Skin epidermis (tissue), 12 donors: ENCODE measurements around the gene PSD2.
A peak's percentile ranks its signal among the peaks of the same experiment; 100 is the strongest.
"Not testable (repeated sequence)": the region's sequence is repeated elsewhere in the genome, so short reads cannot be mapped to it uniquely, and the experiment has no call there.

ENCODE experiments used
- H3K27ac ChIP-seq, 21 experiments: fragments of 200-600 bp; sonication (generic) in 11 of 21; one replicate each; pipeline ENCODE4 v1.5.0; 2020; ENCODE audit warnings: mild to moderate bottlenecking in 3 of 21, inconsistent platforms in 2 of 21, moderate library complexity in 2 of 21
- H3K4me3 ChIP-seq, 7 experiments: fragments of 200-600 bp; sonication (generic) in 2 of 7; one replicate each; pipeline ENCODE4 v1.5.0; 2020; ENCODE audit warnings: inconsistent platforms in 2 of 7, mild to moderate bottlenecking in 2 of 7, moderate library complexity in 1 of 7

The PSD2 gene

DNA sequence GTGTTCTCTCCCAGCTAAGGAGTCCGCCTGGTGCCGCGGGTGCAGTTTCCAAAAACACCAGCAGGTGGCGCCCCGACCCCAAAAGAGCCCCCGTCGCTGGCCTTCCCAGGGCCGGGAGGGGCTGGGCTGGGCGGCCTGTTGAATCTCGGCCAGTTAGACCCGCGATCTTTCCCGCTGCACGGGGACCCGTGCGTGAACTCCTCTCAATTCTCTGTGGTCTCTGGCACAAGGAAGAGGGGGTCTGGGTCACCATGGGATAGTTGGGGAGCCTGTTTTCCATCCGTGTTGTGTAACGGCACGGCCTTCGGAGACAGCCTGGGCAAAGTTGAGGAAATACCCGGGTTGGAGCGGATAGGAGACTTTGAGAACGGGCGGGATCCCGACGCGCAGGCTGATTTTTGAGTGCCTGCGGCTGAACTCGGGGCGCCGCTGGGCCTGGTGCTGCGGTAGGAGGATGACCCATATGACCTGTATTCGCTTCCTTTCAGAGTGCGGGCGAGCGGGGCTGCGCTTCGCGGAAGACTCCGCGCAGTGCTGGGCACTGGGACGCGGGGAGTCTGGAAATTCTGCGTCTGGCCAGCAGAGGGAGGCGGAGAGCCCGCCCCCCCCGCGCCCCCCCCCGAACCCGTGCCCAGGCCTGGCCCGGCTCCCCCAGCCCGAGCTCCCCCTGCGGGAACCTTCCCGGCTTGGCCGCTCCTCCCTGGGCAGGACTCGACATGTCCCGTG, 7.9 kb upstream of the PSD2 start:
- peak overlapping the region; percentile 30 to 52 (median 45) for H3K4me3 ChIP-seq
- peak overlapping the region in 16 of 21 experiments; percentile 20 to 80 (median 64) for H3K27ac ChIP-seq

DNA sequence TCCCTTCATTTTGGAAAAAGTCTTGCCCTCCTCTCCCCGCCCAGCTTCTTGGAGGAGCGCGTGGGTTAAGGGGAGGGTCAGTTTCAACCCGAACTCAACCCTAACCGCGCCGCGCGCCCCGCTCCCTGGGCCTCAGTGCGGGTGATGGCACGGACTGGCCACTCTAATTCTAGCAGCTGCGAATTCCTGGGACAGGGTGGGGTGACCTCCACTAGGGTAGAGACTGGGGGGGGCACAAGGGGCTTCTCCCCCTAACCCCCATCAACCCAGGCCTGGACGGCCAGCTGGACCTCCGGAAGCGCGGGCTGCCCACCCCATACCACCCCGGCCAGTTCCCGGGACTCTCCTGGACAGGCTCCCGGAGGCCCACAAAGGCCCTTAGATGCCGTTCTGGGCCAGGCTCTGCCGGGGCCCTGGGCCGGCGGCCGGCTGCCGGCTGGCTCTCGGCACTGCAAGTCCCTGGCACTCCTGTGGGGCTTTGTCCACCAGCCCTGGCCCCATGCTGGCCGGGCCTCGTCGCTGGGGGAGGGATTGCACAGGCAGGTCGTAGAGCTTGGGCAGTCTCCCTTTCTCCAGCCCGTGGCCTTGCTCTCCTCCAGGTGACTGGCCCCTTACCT, 7.2 kb upstream of the PSD2 start:
- Histone ChIP-seq H3K4me3 (peak overlapping the region; percentile 30 to 52 (median 45)), H3K27ac (peak overlapping the region in 15 of 21 experiments; percentile 18 to 80 (median 61))

DNA sequence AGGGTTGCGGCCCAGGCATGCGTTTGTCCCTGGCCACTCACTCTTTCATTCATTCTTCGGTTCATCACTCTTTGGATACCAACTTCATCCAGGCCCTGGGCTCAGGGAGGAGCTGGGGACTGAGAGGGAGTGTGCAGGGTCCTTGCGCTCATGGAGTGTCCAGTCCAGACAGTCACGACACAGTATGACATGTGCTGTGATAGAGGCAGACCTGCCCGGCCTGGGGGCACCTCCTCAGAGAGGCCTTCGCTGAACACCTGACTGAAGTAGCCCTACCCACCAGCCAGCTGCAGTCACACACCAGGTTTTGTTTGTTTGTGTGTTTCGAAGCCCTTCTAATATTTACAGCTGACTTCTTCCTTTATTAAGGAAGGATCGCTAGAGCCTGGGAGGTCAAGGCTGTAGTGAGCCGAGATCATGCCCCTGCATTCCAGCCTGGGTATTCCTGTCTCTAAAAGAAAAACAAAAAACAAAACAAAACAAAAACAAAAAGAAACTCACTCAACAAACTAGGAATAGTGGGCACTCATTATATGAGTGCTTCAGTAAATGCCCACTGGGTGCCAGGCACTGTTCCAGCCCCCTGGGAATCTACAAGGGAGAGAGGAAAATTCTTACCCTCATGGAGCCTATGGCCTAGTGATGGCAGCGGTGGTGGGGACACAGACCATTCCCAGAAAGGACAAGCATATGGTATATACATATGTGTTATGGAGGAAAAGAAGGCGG, 6.3 kb upstream of the PSD2 start:
- no peak overlapping the region for H3K4me3 ChIP-seq
- peak overlapping the region in 1 of 21 experiments; percentile 80 for H3K27ac ChIP-seq

DNA sequence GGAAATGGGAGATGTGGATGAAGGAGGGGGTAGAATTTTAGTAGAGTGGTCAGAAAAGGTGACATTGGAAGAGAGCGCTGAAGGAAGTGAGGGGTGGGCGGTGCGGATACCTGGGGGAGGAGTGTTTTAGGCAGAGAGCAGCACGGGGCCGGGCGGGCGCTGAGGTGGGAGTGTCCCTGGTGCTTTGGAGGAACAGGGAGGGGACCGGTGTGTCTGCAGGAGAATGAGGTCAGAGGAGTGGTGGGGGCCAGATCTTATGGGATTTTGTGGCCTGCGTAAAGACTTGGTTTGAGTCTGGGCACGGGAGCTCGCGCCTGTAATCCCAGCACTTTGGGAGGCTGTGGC, 5.8 kb upstream of the PSD2 start:
- Histone ChIP-seq H3K27ac (no peak overlapping the region), H3K4me3 (no peak overlapping the region)

DNA sequence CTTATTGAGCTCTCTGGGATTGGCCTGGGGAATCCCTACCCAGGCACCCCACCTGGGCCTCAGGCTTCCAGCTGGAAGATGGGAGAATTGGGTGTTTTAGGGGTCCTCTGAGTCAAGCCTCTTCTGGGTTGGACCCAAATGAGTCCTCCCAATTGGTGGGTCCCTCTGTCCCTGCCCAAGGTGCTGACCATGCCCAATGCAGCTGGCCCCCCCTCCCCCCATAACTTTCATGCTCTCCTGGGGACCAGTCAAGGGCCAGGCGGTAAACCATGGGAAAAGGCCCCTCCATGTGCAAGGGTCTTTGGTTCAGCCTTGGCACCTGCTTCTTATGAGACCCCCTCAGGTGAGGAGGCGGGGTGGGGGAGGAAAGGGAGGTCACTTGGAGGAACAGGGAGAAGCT, 3.4 kb upstream of the PSD2 start:
- H3K4me3 ChIP-seq = no peak overlapping the region
- H3K27ac ChIP-seq = no peak overlapping the region

DNA sequence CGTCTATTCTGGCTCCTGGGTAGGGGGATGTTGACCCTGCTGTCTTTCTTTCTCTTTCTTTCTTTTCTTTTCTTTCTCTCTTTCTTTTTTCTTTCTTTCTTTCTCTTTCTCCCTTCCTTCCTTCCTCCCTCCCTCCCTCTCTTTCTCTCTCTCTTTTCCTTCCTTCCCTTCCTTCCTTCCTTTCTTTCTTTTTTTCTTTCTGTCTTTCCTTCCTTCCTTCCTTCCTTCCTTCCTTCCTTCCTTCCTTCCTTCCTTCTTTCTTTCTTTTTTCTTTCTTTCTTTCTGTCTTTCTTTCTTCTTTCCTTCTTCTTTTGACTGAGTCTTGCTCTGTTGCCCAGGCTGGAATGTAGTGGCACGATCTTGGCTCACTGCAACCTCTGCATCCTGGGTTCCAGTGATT, 3.0 kb upstream of the PSD2 start:
- H3K4me3 ChIP-seq, H3K27ac ChIP-seq: not testable (repeated sequence)

DNA sequence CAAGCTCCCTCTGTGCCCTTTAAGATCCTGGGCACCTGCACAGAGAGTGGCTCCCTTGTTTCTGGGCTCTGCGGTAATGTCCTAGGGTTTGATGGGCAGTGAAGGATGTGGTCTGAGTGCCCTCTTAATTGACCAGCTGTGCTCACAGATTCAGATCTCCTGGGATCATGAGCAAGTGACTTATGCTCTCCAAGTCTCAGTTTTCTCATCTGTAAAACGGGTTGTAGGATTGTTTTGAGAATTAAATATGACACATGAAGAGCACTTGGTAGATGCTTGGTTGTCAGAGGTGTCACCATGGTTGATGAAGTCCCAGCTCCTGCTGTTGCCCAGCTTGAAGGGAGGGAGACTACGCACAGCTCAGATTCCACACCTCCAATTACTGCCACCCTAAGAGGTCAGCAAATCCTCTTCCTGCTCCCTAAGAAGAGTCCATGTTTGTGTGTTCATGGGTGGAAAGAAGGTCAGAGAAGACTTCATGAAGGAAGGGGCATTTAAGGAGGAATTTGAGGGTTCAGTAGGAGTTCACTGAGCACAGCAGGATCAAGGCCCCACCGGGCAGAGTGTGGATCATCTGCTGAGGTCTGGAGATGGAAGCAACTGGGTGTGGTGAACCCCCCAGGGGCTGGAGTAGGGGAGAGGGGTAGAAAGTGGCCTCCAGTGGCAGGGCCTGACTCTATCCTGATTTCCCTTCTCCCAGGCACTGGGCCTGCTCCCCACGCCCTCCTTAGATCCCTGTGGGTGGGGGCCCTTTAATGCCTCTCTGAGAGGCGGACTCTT, 1.4 kb upstream of the PSD2 start:
- no peak overlapping the region for H3K27ac ChIP-seq
- no peak overlapping the region for H3K4me3 ChIP-seq

DNA sequence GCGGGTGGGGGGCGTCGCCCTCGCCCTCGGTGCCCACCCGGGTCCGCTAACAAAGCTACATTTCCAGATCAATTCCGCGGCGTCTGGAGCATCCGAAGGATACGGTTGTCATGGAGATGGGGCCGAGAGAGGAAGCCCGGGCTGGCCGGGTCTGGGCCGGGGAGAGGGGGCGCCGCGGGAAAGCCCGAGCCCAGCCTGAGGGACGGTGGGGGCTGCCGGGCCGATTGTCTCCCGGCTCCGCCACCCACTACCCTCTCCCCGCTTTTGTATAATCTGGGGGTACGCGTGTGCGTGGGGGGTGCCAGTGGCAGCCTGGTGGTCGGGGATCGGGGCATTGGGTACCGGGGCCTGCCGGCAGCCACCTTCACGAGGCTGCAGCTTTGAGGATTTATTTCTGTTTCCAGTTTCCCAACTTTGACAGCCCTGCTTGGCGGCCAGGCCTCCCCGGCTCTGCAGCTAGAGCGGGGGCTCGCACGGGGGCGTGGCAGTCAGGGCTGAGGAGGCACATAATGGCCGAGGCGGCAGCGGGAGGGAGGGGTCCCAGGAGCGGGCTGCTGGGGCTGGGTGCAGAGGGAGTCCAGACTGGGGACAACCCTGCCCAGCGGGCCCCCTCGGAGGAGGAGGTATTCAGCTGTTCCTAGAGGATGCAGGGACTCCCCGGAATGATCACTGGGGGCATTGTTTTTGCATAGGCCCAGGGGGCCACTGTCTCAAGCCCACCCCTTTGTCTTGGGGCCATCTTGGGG, 626 bp downstream of the PSD2 start:
- Histone ChIP-seq H3K27ac (no peak overlapping the region), H3K4me3 (peak overlapping the region in 2 of 7 experiments; percentile 32 to 42)

DNA sequence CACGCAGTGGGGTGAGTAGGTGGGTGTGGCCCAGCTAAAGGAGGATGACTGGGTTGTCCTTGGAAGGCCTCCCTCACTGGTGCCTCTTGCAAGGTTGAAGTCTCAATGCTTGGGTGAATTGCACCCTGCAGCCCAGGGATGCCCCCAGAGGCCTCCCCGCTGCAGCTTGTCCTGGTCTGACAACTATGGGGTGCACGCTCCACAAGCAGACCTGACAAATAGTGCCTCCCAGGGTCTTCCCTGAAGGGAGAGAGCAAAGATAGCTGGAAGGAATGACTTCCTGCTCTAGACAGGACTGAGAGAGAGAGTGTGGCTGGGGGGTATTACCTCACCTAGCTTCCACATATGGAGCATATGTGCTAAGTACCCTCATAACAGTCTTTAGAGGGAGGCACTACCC, 1.7 kb downstream of the PSD2 start:
- H3K4me3 ChIP-seq = no peak overlapping the region
- no peak overlapping the region for H3K27ac ChIP-seq

DNA sequence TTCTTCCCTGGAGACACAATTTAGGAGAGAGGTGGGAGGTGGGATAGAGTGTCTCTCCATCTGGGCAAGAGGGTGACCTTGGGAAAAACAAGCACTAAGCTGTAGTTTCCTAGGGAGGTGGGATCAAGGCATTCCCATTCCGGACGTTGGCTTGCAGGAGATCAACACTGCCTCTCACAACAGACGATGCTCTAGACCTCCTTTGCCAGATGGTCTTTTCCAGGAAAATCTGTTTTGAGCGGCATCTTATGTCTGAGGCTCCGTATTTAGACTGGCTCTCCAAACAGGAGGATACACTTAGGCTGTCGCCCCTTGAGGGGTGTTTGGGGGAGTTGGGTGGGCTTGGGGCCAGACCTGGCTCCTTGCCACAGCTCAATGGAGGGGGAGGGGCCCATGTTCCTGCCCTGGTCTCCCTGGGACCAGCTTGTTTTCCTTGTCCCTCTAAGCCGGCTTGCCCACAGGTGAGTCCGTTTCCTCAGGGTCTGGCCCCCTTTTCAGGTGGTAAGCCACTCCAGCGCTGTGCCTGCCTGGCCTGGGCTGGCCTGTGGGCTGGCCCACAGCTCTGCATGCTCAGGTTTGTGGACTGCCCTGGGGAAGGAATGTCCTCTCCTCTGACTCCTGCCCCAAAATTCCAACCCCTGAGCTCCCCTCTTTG, 2.4 kb downstream of the PSD2 start:
- Histone ChIP-seq H3K4me3 (no peak overlapping the region), H3K27ac (no peak overlapping the region)

DNA sequence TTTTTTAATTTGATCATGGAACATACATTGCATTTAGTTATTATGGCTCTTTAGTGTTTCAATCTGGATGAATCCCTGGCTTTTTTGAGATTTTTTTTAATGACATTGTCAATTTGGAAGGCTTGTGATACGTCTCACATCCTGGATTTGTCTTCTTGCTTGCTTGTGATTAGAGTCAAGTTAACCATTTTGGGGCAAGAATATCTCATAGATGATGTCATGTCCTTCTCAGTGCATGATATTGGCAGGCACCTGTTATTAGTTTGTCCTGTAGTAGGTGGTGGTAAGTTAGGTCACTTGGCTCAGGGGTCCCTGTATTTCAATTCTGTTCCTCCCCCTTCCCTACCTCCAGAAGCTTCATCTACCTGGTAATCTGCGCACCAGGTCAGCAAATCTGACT, 3.3 kb downstream of the PSD2 start:
- Histone ChIP-seq H3K4me3 (no peak overlapping the region), H3K27ac (no peak overlapping the region)

DNA sequence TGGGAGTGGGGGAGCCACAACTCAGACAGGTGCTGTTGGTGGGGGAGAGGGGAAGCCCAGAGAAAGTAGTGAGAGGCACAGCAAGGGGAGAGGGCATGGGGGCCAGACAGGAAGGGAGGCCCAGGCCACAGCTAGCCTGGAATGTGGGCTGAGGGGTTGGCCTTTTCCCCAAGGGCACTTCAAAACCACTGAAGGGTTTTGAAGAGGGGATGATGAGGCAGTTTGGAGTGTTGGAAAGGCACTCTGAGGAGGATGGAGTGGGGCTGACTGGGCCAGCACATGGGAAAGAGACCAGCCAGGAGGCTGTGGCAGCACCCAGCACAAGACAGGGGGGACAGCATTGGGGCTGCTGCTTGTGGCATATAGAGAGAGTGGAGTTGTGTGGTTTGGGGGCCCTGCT, 3.8 kb downstream of the PSD2 start:
- no peak overlapping the region for H3K27ac ChIP-seq

DNA sequence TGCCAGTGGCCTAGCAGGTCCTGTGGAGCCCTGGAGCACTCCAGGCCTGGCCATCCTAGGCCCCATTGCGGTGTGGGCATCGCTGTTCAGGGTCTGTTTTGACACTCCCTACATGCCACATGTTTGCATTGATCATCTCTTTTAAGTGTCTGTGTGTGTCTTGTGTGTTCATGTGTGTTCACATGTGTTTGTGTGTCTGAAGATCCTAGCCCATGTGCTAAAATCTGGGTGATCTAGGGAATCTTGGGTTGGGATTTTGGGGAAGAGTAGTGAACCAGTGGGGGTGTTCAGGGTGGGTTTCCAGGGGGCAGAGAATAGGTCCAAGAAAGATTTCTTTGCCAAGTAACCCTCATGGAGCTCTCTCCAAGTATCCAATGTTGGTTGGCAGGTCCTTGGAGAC, 8.4 kb downstream of the PSD2 start:
- no peak overlapping the region for H3K4me3 ChIP-seq
- H3K27ac ChIP-seq = no peak overlapping the region

More for the DNA sequence above, 3.8 kb downstream of the PSD2 start:
- no peak overlapping the region for H3K4me3 ChIP-seq

DNA sequence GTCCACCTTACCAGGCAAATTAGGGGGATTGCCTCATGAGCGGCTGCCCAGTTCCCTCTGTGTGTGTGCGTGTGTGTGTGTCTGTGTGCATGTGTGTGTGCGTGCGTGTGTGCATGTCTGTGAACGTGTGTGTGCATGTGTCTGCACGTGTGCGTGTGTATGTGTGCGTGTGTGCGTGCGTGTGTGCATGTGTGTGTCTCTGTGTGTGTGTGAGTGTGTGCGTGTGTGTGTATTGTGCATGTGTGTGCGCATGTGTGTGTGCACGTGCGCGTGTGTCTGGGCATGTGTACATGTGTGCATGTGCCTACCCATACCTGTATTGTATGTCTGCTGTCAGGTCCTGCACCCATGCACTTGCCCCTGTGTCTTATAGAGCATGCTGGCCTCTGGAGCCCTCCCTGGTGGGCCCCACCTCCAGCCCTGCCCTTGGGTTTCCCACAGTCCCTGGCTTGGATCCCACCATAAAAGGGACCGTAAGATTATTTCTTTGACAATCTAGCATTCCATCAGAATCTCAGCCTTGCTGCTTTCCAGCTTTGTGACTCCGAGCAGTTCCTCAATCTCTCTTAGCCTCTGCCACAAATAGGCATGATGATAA, 9.3 kb downstream of the PSD2 start:
- H3K27ac ChIP-seq = no peak overlapping the region
- no peak overlapping the region for H3K4me3 ChIP-seq

DNA sequence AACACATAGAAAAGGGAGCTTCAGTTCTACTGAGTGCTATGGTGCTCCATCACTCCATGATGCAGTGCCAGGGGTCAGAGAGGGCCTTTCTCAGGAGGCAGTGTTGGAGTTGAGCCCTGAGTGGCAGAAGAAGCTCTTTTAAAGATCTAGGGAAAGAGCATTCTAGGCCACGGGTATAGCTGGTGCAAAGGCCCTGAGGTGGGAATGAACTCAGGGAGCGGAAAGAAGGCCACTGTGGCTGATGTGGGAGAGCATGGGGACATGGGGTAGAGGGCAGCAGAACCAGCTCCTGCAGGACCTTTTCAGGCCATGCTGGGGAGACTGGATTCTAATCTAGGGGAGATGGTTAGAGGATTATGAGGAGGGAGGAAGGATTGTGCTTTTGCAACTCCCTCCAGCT, 9.9 kb downstream of the PSD2 start:
- Histone ChIP-seq H3K27ac (no peak overlapping the region), H3K4me3 (no peak overlapping the region)

DNA sequence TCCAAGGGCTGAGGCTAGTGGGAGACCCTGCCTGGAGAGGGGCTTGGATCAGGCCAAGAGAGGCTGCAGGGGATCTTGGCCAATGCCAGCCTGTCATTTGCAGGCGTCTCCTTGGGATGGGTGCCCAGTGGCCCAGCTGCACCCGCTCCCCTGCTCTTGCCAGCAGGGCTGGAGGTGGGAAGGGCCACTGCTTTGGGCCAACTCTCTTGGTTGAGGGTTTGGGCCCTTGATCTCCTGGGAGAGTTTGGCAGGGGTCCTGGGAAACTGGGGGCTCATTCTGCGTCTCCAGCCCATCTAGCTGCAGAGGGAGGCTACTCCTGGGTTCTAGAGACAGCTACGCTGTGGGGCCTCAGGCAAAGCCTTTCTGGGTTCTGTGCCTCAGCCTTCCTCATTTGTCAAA, 10.5 kb downstream of the PSD2 start:
- Histone ChIP-seq H3K27ac (no peak overlapping the region), H3K4me3 (no peak overlapping the region)

DNA sequence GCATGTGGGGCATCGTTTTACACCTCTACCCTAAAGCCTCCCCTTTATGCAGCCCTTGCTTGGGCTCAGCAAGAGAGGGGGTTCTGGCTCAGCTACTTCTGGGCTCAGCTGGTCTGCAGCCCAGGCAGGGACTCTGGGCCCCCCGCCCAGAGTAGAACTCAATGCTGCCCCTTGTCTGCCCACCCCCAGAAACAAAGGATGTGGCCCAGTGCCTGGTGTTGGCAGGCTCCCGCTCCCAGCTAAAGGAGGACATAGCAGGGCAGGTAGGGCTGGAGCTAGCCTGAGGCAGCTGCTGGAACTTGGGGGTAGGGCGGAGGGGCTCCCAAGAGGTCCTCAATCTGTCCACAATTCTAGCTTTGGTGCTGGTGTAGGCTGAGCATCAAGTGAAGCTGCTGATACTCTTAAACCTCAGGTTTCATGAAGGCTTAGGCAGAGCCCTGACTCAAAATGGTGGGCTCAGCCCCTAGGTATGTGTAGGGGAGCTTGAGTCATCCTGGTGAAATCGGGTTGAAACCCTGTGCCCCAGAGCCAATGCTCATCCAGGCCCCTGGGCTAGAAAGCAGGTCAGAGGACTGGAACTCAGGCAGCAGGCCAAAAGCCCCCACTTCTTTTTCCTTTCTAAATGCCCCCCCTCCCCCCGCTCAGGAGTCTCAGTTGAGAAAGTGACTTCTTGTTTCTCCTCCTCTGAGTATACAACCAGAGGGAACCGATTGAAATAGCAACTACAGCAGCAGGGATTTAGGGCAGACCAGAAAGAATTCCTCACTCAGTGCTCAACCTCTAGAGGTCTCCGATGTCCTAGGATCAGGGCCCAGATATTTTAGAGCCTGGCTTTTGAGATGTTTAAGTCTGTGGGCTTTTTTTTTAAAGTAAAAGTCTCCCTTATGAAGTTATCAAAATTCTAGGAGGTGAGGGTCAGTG, 11.4 kb downstream of the PSD2 start:
- Histone ChIP-seq H3K27ac (no peak overlapping the region), H3K4me3 (no peak overlapping the region)

DNA sequence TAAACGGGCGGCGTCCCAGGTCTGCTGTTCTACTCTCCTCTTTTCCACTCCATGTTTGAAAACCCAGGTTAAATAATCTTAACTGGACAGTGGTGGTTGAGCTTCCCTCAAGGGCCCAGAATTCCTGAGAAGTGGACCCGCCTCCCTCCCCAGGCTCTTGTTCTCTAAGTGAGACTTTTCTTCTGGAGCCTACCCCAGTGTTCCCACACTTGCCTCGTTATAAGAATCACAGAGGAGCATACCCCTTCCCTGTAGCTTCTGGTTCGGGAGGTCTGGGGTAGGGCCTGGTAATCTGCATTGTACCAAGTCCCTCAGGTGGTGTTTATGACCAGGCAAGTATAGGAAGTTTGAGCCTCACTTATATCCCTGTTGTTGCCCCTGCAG, 12.0 kb downstream of the PSD2 start:
- H3K27ac ChIP-seq = no peak overlapping the region
- H3K4me3 ChIP-seq = no peak overlapping the region
